ENCODE measurements around the gene PPEF2.
A peak's percentile ranks its signal among the peaks of the same experiment; 100 is the strongest.

PPEF2 gene

DNA sequence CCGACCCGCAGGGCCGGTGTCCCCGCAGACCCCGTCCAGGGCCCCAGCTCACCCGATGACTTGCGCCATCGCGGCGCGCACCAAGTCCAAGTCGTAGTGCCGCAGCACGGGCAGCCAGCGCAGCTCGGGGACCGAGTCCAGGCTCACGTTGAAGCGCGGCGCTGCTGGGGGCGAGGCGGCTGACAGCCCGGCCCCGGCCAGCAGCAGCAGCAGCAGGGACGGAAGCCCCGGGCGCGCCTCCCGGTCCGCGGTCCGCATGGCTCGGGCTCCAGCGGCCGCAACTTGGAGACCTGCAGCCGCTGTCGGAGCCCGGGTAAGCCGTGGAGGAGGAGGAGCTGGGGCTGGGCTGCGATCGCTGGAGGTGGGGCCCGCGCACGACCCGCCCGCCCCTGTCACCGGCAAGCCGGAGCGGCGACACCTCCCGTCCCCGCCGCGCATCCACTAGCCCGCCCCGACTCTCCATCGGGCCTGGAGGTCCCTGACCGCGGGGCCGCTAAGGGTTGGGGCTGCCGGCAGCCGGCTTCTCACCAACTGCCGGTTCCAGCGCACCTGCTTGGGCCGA is 38.5 kb upstream of the PPEF2 start, which contains the start of gene NAAA:
Gene NAAA (minus strand): TSS at position 322 of the 562 bp plus-strand sequence. CDS start 64 bp downstream, at position 258.
- no peaks in the 10 kb centered on the region for H3K36me3 ChIP-seq (ENCODE audit: insufficient read depth, low read length)
- peak within 1 kb of the TSS; percentile 99 for H2AFZ ChIP-seq (ENCODE audit: low read length)
- no peaks in the 10 kb centered on the region for H3K9me2 ChIP-seq (replicated peaks; ENCODE audit: low read depth, low read length)
- peak within 1 kb of the TSS; percentile 74 for H3K4me2 ChIP-seq (ENCODE audit: low read depth, low read length, poor library complexity, severe bottlenecking)
- no peaks in the 10 kb centered on the region for H3F3A ChIP-seq (ENCODE audit: low read depth)
- H3K4me3 ChIP-seq (ENCODE audit: low read length, poor library complexity, severe bottlenecking): peak within 1 kb of the TSS; percentile 83
- no peaks in the 10 kb centered on the region for H3K9me3 ChIP-seq (ENCODE audit: insufficient read depth, low read depth, low read length)
- H3K4me1 ChIP-seq (ENCODE audit: insufficient read depth, low read length, poor library complexity, severe bottlenecking): peaks cover 7% of the 10 kb centered on the region
- peak within 1 kb of the TSS; percentile 78 for H3K9ac ChIP-seq (ENCODE audit: low read depth, low read length, poor library complexity, severe bottlenecking)
- no peak for TF ChIP-seq EZH2phosphoT487 (IDR thresholded peaks at IDR 0.05; ENCODE audit: borderline replicate concordance)
- peak; percentile 26 for TF ChIP-seq CTCF (conservative IDR thresholded peaks at IDR 0.05; ENCODE audit: low read length)
- no peaks in the 10 kb centered on the region for H3K27me3 ChIP-seq (ENCODE audit: insufficient read depth, low read length, poor library complexity, severe bottlenecking)
- no peaks in the 10 kb centered on the region for H3K79me2 ChIP-seq (ENCODE audit: insufficient read depth, low read length)
- H4K20me1 ChIP-seq (ENCODE audit: insufficient read depth, low read length, poor library complexity, severe bottlenecking): no peaks in the 10 kb centered on the region

- H3K9me2 ChIP-seq (replicated peaks; ENCODE audit: low read depth, low read length): no peaks in the 10 kb centered on the region
- peak overlapping the region; percentile 74 for H3K4me2 ChIP-seq (ENCODE audit: low read depth, low read length, poor library complexity, severe bottlenecking)
- peak overlapping the region; percentile 78 for H3K9ac ChIP-seq (ENCODE audit: low read depth, low read length, poor library complexity, severe bottlenecking)
- no peaks in the 10 kb centered on the region for H3F3A ChIP-seq (ENCODE audit: low read depth)
- H3K4me3 ChIP-seq (ENCODE audit: low read length, poor library complexity, severe bottlenecking): peak overlapping the region; percentile 83
- peak overlapping the region; percentile 99 for H2AFZ ChIP-seq (ENCODE audit: low read length)
- no peaks in the 10 kb centered on the region for H3K27me3 ChIP-seq (ENCODE audit: insufficient read depth, low read length, poor library complexity, severe bottlenecking)
- no peaks in the 10 kb centered on the region for H3K9me3 ChIP-seq (ENCODE audit: insufficient read depth, low read depth, low read length)
- H3K4me1 ChIP-seq (ENCODE audit: insufficient read depth, low read length, poor library complexity, severe bottlenecking): peaks cover 7% of the 10 kb centered on the region
- H3K79me2 ChIP-seq (ENCODE audit: insufficient read depth, low read length): no peaks in the 10 kb centered on the region
- H4K20me1 ChIP-seq (ENCODE audit: insufficient read depth, low read length, poor library complexity, severe bottlenecking): no peaks in the 10 kb centered on the region
- H3K36me3 ChIP-seq (ENCODE audit: insufficient read depth, low read length): no peaks in the 10 kb centered on the region
- no peak for TF ChIP-seq EZH2phosphoT487 (IDR thresholded peaks at IDR 0.05; ENCODE audit: borderline replicate concordance)
- TF ChIP-seq CTCF (conservative IDR thresholded peaks at IDR 0.05; ENCODE audit: low read length): no peak
Measured at GRCh38 chr4:75939890-75940691, 37.8 kb upstream of the PPEF2 start.

- TF ChIP-seq CTCF (conservative IDR thresholded peaks at IDR 0.05; ENCODE audit: low read length): no peak
- no peak for TF ChIP-seq EZH2phosphoT487 (IDR thresholded peaks at IDR 0.05; ENCODE audit: borderline replicate concordance)
Measured at GRCh38 chr4:75935628-75936027, 33.4 kb upstream of the PPEF2 start.

More at GRCh38 chr4:75935628-75936027, 33.4 kb upstream of the PPEF2 start:
- H2AFZ ChIP-seq (ENCODE audit: low read length): no peak overlapping the region
- peaks cover 3% of the 10 kb centered on the region for H3K4me1 ChIP-seq (ENCODE audit: insufficient read depth, low read length, poor library complexity, severe bottlenecking)
- H3K9me3 ChIP-seq (ENCODE audit: insufficient read depth, low read depth, low read length): no peaks in the 10 kb centered on the region
- no peaks in the 10 kb centered on the region for H4K20me1 ChIP-seq (ENCODE audit: insufficient read depth, low read length, poor library complexity, severe bottlenecking)
- no peaks in the 10 kb centered on the region for H3K79me2 ChIP-seq (ENCODE audit: insufficient read depth, low read length)
- no peaks in the 10 kb centered on the region for H3K27me3 ChIP-seq (ENCODE audit: insufficient read depth, low read length, poor library complexity, severe bottlenecking)
- H3K4me3 ChIP-seq (ENCODE audit: low read length, poor library complexity, severe bottlenecking): no peak overlapping the region
- H3F3A ChIP-seq (ENCODE audit: low read depth): no peaks in the 10 kb centered on the region
- no peaks in the 10 kb centered on the region for H3K9me2 ChIP-seq (replicated peaks; ENCODE audit: low read depth, low read length)
- H3K36me3 ChIP-seq (ENCODE audit: insufficient read depth, low read length): no peaks in the 10 kb centered on the region
- H3K9ac ChIP-seq (ENCODE audit: low read depth, low read length, poor library complexity, severe bottlenecking): no peak overlapping the region
- no peak overlapping the region for H3K4me2 ChIP-seq (ENCODE audit: low read depth, low read length, poor library complexity, severe bottlenecking)
